ENCODE measurements around the gene KDM6A.

KDM6A gene

GRCh38 chrX:44952329-44953027 is 79.5 kb downstream of the KDM6A start:
- H3K4me3 ChIP-seq (ENCODE audit: low read depth, low read length): no peak overlapping the region
- no peak for DNase-seq (ENCODE audit: low read depth)

GRCh38 chrX:44953734-44954502 is 80.9 kb downstream of the KDM6A start:
- no peak overlapping the region for H3K4me3 ChIP-seq (ENCODE audit: low read depth, low read length)
- no peak for DNase-seq (ENCODE audit: low read depth)

- no peak overlapping the region for H3K4me3 ChIP-seq (ENCODE audit: low read depth, low read length)
- DNase-seq (ENCODE audit: low read depth): no peak
Observed at GRCh38 chrX:44954562-44954961, 81.6 kb downstream of the KDM6A start.

GRCh38 chrX:44957848-44958247 is 84.9 kb downstream of the KDM6A start:
- H3K4me3 ChIP-seq (ENCODE audit: low read depth, low read length): no peak overlapping the region
- no peak for DNase-seq (ENCODE audit: low read depth)

- DNase-seq (ENCODE audit: low read depth): no peak
- H3K4me3 ChIP-seq (ENCODE audit: low read depth, low read length): no peak overlapping the region
Observed at GRCh38 chrX:44958480-44958879, 85.5 kb downstream of the KDM6A start.

- H3K4me3 ChIP-seq (ENCODE audit: low read depth, low read length): no peak overlapping the region
- no peak for DNase-seq (ENCODE audit: low read depth)
Observed at GRCh38 chrX:44961817-44962607, 89.0 kb downstream of the KDM6A start.

- DNase-seq (ENCODE audit: low read depth): no peak
- no peak overlapping the region for H3K4me3 ChIP-seq (ENCODE audit: low read depth, low read length)
Observed at GRCh38 chrX:44962944-44963343, 90.0 kb downstream of the KDM6A start.

GRCh38 chrX:44967221-44967620 is 94.2 kb downstream of the KDM6A start:
- H3K4me3 ChIP-seq (ENCODE audit: low read depth, low read length): no peak overlapping the region
- no peak for DNase-seq (ENCODE audit: low read depth)

GRCh38 chrX:44970709-44971108 is 97.7 kb downstream of the KDM6A start:
- no peak for DNase-seq (ENCODE audit: low read depth)
- no peak overlapping the region for H3K4me3 ChIP-seq (ENCODE audit: low read depth, low read length)

- DNase-seq (ENCODE audit: low read depth): no peak
Observed at GRCh38 chrX:44971674-44972073, 98.7 kb downstream of the KDM6A start.

GRCh38 chrX:44972132-44972531 is 99.1 kb downstream of the KDM6A start:
- no peak overlapping the region for H3K4me3 ChIP-seq (ENCODE audit: low read depth, low read length)
- DNase-seq (ENCODE audit: low read depth): no peak

More at GRCh38 chrX:44971674-44972073, 98.7 kb downstream of the KDM6A start:
- no peak overlapping the region for H3K4me3 ChIP-seq (ENCODE audit: low read depth, low read length)

- DNase-seq (ENCODE audit: low read depth): no peak
- no peak overlapping the region for H3K4me3 ChIP-seq (ENCODE audit: low read depth, low read length)
Observed at GRCh38 chrX:44973420-44973932, 100.5 kb downstream of the KDM6A start.

- DNase-seq (ENCODE audit: low read depth): no peak
- no peak overlapping the region for H3K4me3 ChIP-seq (ENCODE audit: low read depth, low read length)
Observed at GRCh38 chrX:44974451-44974850, 101.5 kb downstream of the KDM6A start.

GRCh38 chrX:44975666-44976263 is 102.8 kb downstream of the KDM6A start:
- H3K4me3 ChIP-seq (ENCODE audit: low read depth, low read length): no peak overlapping the region
- no peak for DNase-seq (ENCODE audit: low read depth)

- H3K4me3 ChIP-seq (ENCODE audit: low read depth, low read length): no peak overlapping the region
- DNase-seq (ENCODE audit: low read depth): no peak
Observed at GRCh38 chrX:44978976-44979375, 106.0 kb downstream of the KDM6A start.

GRCh38 chrX:44980403-44980802 is 107.4 kb downstream of the KDM6A start:
- no peak overlapping the region for H3K4me3 ChIP-seq (ENCODE audit: low read depth, low read length)
- no peak for DNase-seq (ENCODE audit: low read depth)

GRCh38 chrX:44980883-44981282 is 107.9 kb downstream of the KDM6A start:
- no peak overlapping the region for H3K4me3 ChIP-seq (ENCODE audit: low read depth, low read length)
- no peak for DNase-seq (ENCODE audit: low read depth)

- no peak for DNase-seq (ENCODE audit: low read depth)
- H3K4me3 ChIP-seq (ENCODE audit: low read depth, low read length): no peak overlapping the region
Observed at GRCh38 chrX:44989995-44990770, 117.2 kb downstream of the KDM6A start.

- DNase-seq (ENCODE audit: low read depth): no peak
- no peak overlapping the region for H3K4me3 ChIP-seq (ENCODE audit: low read depth, low read length)
Observed at GRCh38 chrX:44992775-44993174, 119.8 kb downstream of the KDM6A start.

All from skeletal muscle cell (primary cell).